PC-3 (cell line): Measurements from ENCODE around the gene CPN2. TPM values are rescaled to one million over a fixed set of nuclear protein-coding genes. Genes with fewer than 3 reads are reported as not detected.

Experiments used
- ATAC-seq: fragments of 200-7000 bp; cut with Tn5 transposase; 2 replicates; pipeline ENCODE4 v1.9.1; 2020; ENCODE audit warnings: mild to moderate bottlenecking, moderate library complexity
- BruUV-seq: library from RNA; stranded (reverse); fragments of 400-500 nt; replicated peaks from 2 replicates; lab custom pipeline; 2021; lab: Mats Ljungman, UMichigan
- CTCF ChIA-PET: fragments of 300-600 bp; sonication (Branson Sonifier 250); formaldehyde crosslinking; loops from one replicate; lab custom pipeline; 2022; ENCODE audit warnings: antibody characterized with exemption; lab: Charles Lee
- POLR2A ChIA-PET: fragments of 300-600 bp; sonication (Branson Sonifier 250); formaldehyde crosslinking; loops from one replicate; lab custom pipeline; 2022; ENCODE audit warnings: antibody characterized with exemption; ENCODE audit not compliant: unreplicated experiment; lab: Charles Lee
- DNase-seq: peaks from one replicate; pipeline ENCODE4 v3.0.0-alpha.2; 2015
- H2AFZ ChIP-seq: fragments of 300-600 bp; sonication (generic); 2 replicates; pipeline ENCODE4 v1.6.0; 2016; ENCODE audit warnings: antibody characterized with exemption, low read length
- H3F3A ChIP-seq: fragments of 300-600 bp; sonication (generic); one replicate; pipeline ENCODE4 v1.6.0; 2017; ENCODE audit warnings: antibody characterized with exemption, low read length, control low read depth, mild to moderate bottlenecking; ENCODE audit not compliant: unreplicated experiment
- H3K27ac ChIP-seq: fragments of 300-600 bp; sonication (generic); 2 replicates; pipeline ENCODE4 v1.5.1; 2016; ENCODE audit warnings: mild to moderate bottlenecking, low read length
- H3K27me3 ChIP-seq: fragments of 300-600 bp; sonication (generic); 2 replicates; pipeline ENCODE4 v1.6.1; 2016; ENCODE audit warnings: low read length, mixed read lengths
- H3K36me3 ChIP-seq: fragments of 300-600 bp; sonication (generic); 2 replicates; pipeline ENCODE4 v1.6.1; 2016; ENCODE audit warnings: low read depth, mixed run types, low read length, mixed read lengths
- H3K4me1 ChIP-seq: fragments of 300-600 bp; sonication (generic); 2 replicates; pipeline ENCODE4 v1.5.1; 2016; ENCODE audit warnings: low read length; ENCODE audit not compliant: insufficient read depth
- H3K4me2 ChIP-seq: fragments of 300-600 bp; sonication (generic); 2 replicates; pipeline ENCODE4 v1.6.0; 2016; ENCODE audit warnings: low read length
- H3K4me3 ChIP-seq: fragments of 300-600 bp; sonication (generic); 2 replicates; pipeline ENCODE4 v1.5.1; 2016; ENCODE audit warnings: mild to moderate bottlenecking, low read length, mixed read lengths
- H3K79me2 ChIP-seq: fragments of 300-600 bp; sonication (generic); 2 replicates; pipeline ENCODE4 v1.6.1; 2017; ENCODE audit warnings: low read length, mixed read lengths
- H3K9ac ChIP-seq: fragments of 300-600 bp; sonication (generic); 2 replicates; pipeline ENCODE4 v1.6.0; 2016; ENCODE audit warnings: mild to moderate bottlenecking, low read length
- H3K9me2 ChIP-seq: fragments of 300-600 bp; sonication (generic); replicated peaks from 2 replicates; pipeline ENCODE4 v1.6.1; 2016; ENCODE audit warnings: mixed run types, low read length, mixed read lengths
- H3K9me3 ChIP-seq: fragments of 300-600 bp; sonication (generic); 2 replicates; pipeline ENCODE4 v1.6.1; 2016; ENCODE audit warnings: low read length, mixed read lengths
- H4K20me1 ChIP-seq: fragments of 300-600 bp; sonication (generic); 2 replicates; pipeline ENCODE4 v1.6.1; 2016; ENCODE audit warnings: low read length, mixed read lengths
- CTCF ChIP-seq: fragments of 300-600 bp; sonication (generic); conservative IDR thresholded peaks from 2 replicates; pipeline ENCODE4 v1.5.1; 2017; ENCODE audit warnings: antibody characterized with exemption, low read depth, mild to moderate bottlenecking, low read length
- EZH2 ChIP-seq: fragments of 300-600 bp; sonication (generic); IDR thresholded peaks from one replicate; pipeline ENCODE4 v1.6.1; 2017; ENCODE audit warnings: antibody characterized with exemption, mild to moderate bottlenecking, low read length; ENCODE audit not compliant: unreplicated experiment
- EZH2phosphoT487 ChIP-seq: fragments of 300-600 bp; sonication (generic); IDR thresholded peaks from 2 replicates; pipeline ENCODE4 v1.6.1; 2018; ENCODE audit warnings: mild to moderate bottlenecking, antibody characterized with exemption, low read length, borderline replicate concordance
- intact Hi-C: fragments of 100-400 bp; cut with micrococcal nuclease; formaldehyde crosslinking; loops from 2 replicates; pipeline ENCODE4 v1.9.0; 2023
- total RNA-seq: library from RNA; depleted of rRNA; stranded (reverse); fragments of >200 nt; gene quantifications from 2 replicates; pipeline ENCODE4 v1.2.3, GENCODE V29; 2014

The CPN2 gene
- total RNA-seq, 1 experiment from 2014 or later = 0.07 TPM

GRCh38 chr3:194364652-194365434 lies 13.7 kb upstream of the CPN2 start:
- H2AFZ ChIP-seq = no peak overlapping the region
- H3K4me2 ChIP-seq = no peak overlapping the region
- no peak for DNase-seq
- H3K9me2 ChIP-seq = no peaks in the 10 kb centered on the region
- peak; percentile 14 for ATAC-seq
- no peaks in the 10 kb centered on the region for H3K36me3 ChIP-seq
- H3K4me1 ChIP-seq = peaks cover 11% of the 10 kb centered on the region; the same call in 1 of the 2 replicates
- H4K20me1 ChIP-seq = no peaks in the 10 kb centered on the region
- H3K9me3 ChIP-seq = no peaks in the 10 kb centered on the region
- POLR2A ChIA-PET = no interaction called here
- no peaks in the 10 kb centered on the region for H3K79me2 ChIP-seq
- H3K27ac ChIP-seq = no peak overlapping the region
- H3K4me3 ChIP-seq = no peak overlapping the region
- no TSS peak for BruUV-seq
- no peaks in the 10 kb centered on the region for H3K27me3 ChIP-seq
- CTCF ChIA-PET = no interaction called here
- H3K9ac ChIP-seq = no peak overlapping the region
- H3F3A ChIP-seq = no peaks in the 10 kb centered on the region
- intact Hi-C loops = no loop called here
- no peak for TF ChIP-seq CTCF
- TF ChIP-seq EZH2 = no peak

GRCh38 chr3:194364314-194364651 lies 13.2 kb upstream of the CPN2 start:
- CTCF ChIA-PET = no interaction called here
- Histone ChIP-seq H3K9me3 (no peaks in the 10 kb centered on the region), H2AFZ (no peak overlapping the region), H3K4me1 (peaks cover 5% of the 10 kb centered on the region; the same call in 1 of the 2 replicates), H3K27me3 (peaks cover 2% of the 10 kb centered on the region), H3K4me3 (no peak overlapping the region), H3K9me2 (no peaks in the 10 kb centered on the region), H3K9ac (no peak overlapping the region), H3K36me3 (no peaks in the 10 kb centered on the region), H3K79me2 (no peaks in the 10 kb centered on the region), H3K27ac (no peak overlapping the region), H4K20me1 (no peaks in the 10 kb centered on the region), H3F3A (no peaks in the 10 kb centered on the region), H3K4me2 (no peak overlapping the region)
- no TSS peak for BruUV-seq
- intact Hi-C loops = no loop called here
- TF ChIP-seq EZH2 (no peak), CTCF (no peak), EZH2phosphoT487 (no peak)
- ATAC-seq (peak; percentile 23), DNase-seq (no peak)
- POLR2A ChIA-PET = no interaction called here

- intact Hi-C loops = no loop called here
- Histone ChIP-seq H2AFZ (no peak overlapping the region), H3K4me3 (no peak overlapping the region), H3K4me1 (peaks cover 4% of the 10 kb centered on the region; the same call in 1 of the 2 replicates), H3K9me2 (no peaks in the 10 kb centered on the region), H3K9me3 (no peaks in the 10 kb centered on the region), H3K4me2 (no peak overlapping the region), H3K36me3 (no peaks in the 10 kb centered on the region), H3K27me3 (peaks cover 19% of the 10 kb centered on the region), H3F3A (no peaks in the 10 kb centered on the region), H3K9ac (no peak overlapping the region), H3K79me2 (no peaks in the 10 kb centered on the region), H3K27ac (no peak overlapping the region), H4K20me1 (no peaks in the 10 kb centered on the region)
- BruUV-seq = no TSS peak
- ATAC-seq = no peak
- CTCF ChIA-PET = no interaction called here
- POLR2A ChIA-PET = no interaction called here
- TF ChIP-seq EZH2 (no peak), CTCF (no peak), EZH2phosphoT487 (no peak)
- DNase-seq = no peak
Measured at GRCh38 chr3:194360568-194360967, 9.4 kb upstream of the CPN2 start.
